Parathyroid adenoma (tissue), 2 donors: ENCODE measurements around the gene SLC38A4.

Experiments used
- H2AFZ ChIP-seq: fragments of 300-600 bp; sonication (generic); one replicate; pipeline ENCODE4 v1.7.0; 2017; ENCODE audit warnings: antibody characterized with exemption, mild to moderate bottlenecking
- H3K27ac ChIP-seq: fragments of 300-600 bp; sonication (generic); one replicate; pipeline ENCODE4 v1.7.0; 2017
- H3K27me3 ChIP-seq: fragments of 300-600 bp; sonication (generic); one replicate; pipeline ENCODE4 v1.7.0; 2017; ENCODE audit warnings: low read length; ENCODE audit not compliant: control insufficient read depth, insufficient read depth
- H3K36me3 ChIP-seq: fragments of 300-600 bp; sonication (generic); one replicate; pipeline ENCODE4 v1.7.0; 2017; ENCODE audit warnings: low read length; ENCODE audit not compliant: control insufficient read depth, insufficient read depth
- H3K4me1 ChIP-seq: fragments of 300-600 bp; sonication (generic); one replicate; pipeline ENCODE4 v1.7.0; 2017; ENCODE audit warnings: control low read depth
- H3K4me2 ChIP-seq: fragments of 300-600 bp; sonication (generic); one replicate; pipeline ENCODE4 v1.7.0; 2017; ENCODE audit warnings: low read length
- H3K4me3 ChIP-seq: fragments of 300-600 bp; sonication (generic); one replicate; pipeline ENCODE4 v1.7.0; 2017; ENCODE audit warnings: low read depth, low read length
- H3K79me2 ChIP-seq: fragments of 300-600 bp; sonication (generic); one replicate; pipeline ENCODE4 v1.7.0; 2017; ENCODE audit warnings: control low read depth
- H3K9ac ChIP-seq: fragments of 300-600 bp; sonication (generic); one replicate; pipeline ENCODE4 v1.7.0; 2017; ENCODE audit warnings: mild to moderate bottlenecking
- H3K9me3 ChIP-seq: fragments of 300-600 bp; sonication (generic); one replicate; pipeline ENCODE4 v1.7.0; 2017; ENCODE audit warnings: low read length; ENCODE audit not compliant: control insufficient read depth
- TF ChIP-seq, protein P1 (sequence below): fragments of 300-600 bp; sonication (generic); IDR thresholded peaks from one replicate; pipeline ENCODE4 v1.7.0; 2017; ENCODE audit warnings: antibody characterized with exemption, mild to moderate bottlenecking
- donor health status: primary hyperparathyroidism.

The SLC38A4 gene

GRCh38 chr12:46786774-46787173 is 39.0 kb downstream of the SLC38A4 start:
- no peaks in the 10 kb centered on the region for H3K4me1 ChIP-seq
- no peaks in the 10 kb centered on the region for H3K9me3 ChIP-seq
- H2AFZ ChIP-seq: no peak overlapping the region
- no peaks in the 10 kb centered on the region for H3K79me2 ChIP-seq
- no peak overlapping the region for H3K27ac ChIP-seq
- TF ChIP-seq, protein P1, sequence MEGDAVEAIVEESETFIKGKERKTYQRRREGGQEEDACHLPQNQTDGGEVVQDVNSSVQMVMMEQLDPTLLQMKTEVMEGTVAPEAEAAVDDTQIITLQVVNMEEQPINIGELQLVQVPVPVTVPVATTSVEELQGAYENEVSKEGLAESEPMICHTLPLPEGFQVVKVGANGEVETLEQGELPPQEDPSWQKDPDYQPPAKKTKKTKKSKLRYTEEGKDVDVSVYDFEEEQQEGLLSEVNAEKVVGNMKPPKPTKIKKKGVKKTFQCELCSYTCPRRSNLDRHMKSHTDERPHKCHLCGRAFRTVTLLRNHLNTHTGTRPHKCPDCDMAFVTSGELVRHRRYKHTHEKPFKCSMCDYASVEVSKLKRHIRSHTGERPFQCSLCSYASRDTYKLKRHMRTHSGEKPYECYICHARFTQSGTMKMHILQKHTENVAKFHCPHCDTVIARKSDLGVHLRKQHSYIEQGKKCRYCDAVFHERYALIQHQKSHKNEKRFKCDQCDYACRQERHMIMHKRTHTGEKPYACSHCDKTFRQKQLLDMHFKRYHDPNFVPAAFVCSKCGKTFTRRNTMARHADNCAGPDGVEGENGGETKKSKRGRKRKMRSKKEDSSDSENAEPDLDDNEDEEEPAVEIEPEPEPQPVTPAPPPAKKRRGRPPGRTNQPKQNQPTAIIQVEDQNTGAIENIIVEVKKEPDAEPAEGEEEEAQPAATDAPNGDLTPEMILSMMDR: no peak
- no peaks in the 10 kb centered on the region for H3K27me3 ChIP-seq
- no peak overlapping the region for H3K9ac ChIP-seq
- H3K4me2 ChIP-seq: no peak overlapping the region
- no peaks in the 10 kb centered on the region for H3K36me3 ChIP-seq
- H3K4me3 ChIP-seq: no peak overlapping the region

GRCh38 chr12:46785382-46785781 is 40.4 kb downstream of the SLC38A4 start:
- Histone ChIP-seq H3K27me3 (no peaks in the 10 kb centered on the region), H3K9ac (no peak overlapping the region), H3K4me3 (no peak overlapping the region), H3K9me3 (no peaks in the 10 kb centered on the region), H3K4me2 (no peak overlapping the region), H3K27ac (no peak overlapping the region), H3K79me2 (no peaks in the 10 kb centered on the region), H3K4me1 (no peaks in the 10 kb centered on the region), H2AFZ (no peak overlapping the region), H3K36me3 (no peaks in the 10 kb centered on the region)
- TF ChIP-seq, protein P1: no peak

DNA sequence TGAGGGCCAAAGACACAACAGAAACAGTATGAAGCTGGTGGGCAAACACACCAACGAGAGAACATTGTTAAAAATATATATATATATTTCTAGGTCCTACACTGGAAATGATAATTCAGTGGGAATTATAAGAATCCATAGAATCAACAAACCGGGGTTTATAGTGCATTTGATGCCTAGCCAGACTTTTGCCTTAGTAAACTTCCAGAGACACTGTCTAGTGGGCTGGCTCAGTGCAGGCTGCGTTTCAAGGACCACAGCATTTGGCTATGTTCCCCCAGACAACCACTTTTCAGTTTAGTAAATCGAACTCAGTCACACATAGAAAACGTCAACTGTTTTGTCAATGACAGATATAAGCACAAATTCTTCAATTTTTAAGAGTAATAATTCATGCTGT is 41.9 kb downstream of the SLC38A4 start:
- no peaks in the 10 kb centered on the region for H3K27me3 ChIP-seq
- no peak overlapping the region for H3K4me3 ChIP-seq
- H3K9ac ChIP-seq: no peak overlapping the region
- H3K4me2 ChIP-seq: no peak overlapping the region
- TF ChIP-seq, protein P1: no peak
- H3K36me3 ChIP-seq: no peaks in the 10 kb centered on the region
- H3K27ac ChIP-seq: no peak overlapping the region
- no peaks in the 10 kb centered on the region for H3K79me2 ChIP-seq
- no peaks in the 10 kb centered on the region for H3K9me3 ChIP-seq
- no peaks in the 10 kb centered on the region for H3K4me1 ChIP-seq
- H2AFZ ChIP-seq: no peak overlapping the region

DNA sequence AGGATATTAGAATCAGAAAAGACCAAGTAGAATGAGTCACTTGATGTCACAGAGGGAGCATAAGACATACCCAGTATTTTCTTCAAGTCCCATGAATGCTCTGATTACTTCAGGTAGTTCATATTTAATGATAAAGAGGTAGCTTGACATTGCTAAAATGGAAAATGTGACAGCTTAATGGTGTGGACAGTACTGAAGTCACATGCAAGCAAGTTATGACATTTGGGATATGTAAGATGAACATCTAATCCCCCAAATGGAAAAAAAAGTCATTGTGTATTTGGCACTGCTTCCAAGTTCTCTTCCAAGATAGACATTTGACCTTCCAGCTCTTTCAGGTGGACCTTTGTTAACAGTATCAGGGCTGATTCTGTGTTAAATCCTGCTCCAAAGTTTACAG is 45.9 kb downstream of the SLC38A4 start:
- Histone ChIP-seq H3K27me3 (no peaks in the 10 kb centered on the region), H2AFZ (no peak overlapping the region), H3K79me2 (no peaks in the 10 kb centered on the region), H3K36me3 (no peaks in the 10 kb centered on the region), H3K4me1 (no peaks in the 10 kb centered on the region), H3K9ac (no peak overlapping the region), H3K9me3 (no peaks in the 10 kb centered on the region), H3K4me3 (no peak overlapping the region), H3K4me2 (no peak overlapping the region), H3K27ac (no peak overlapping the region)
- TF ChIP-seq, protein P1: no peak

GRCh38 chr12:46779063-46779462 is 46.7 kb downstream of the SLC38A4 start:
- H2AFZ ChIP-seq: no peak overlapping the region
- TF ChIP-seq, protein P1: no peak
- no peaks in the 10 kb centered on the region for H3K36me3 ChIP-seq
- no peaks in the 10 kb centered on the region for H3K4me1 ChIP-seq
- H3K4me3 ChIP-seq: no peak overlapping the region
- no peak overlapping the region for H3K4me2 ChIP-seq
- H3K9ac ChIP-seq: no peak overlapping the region
- H3K79me2 ChIP-seq: no peaks in the 10 kb centered on the region
- H3K9me3 ChIP-seq: no peaks in the 10 kb centered on the region
- H3K27me3 ChIP-seq: no peaks in the 10 kb centered on the region
- no peak overlapping the region for H3K27ac ChIP-seq
